Endothelial cell of umbilical vein (primary cell): ENCODE data around the gene SOX5. TPM values are rescaled to one million over a fixed set of nuclear protein-coding genes. Genes with fewer than 3 reads are reported as not detected.

Source experiments
- BruUV-seq: library from RNA; stranded (reverse); fragments of 400-500 nt; replicated peaks from 2 replicates; lab custom pipeline; 2021; lab: Mats Ljungman, UMichigan
- CTCF ChIA-PET: fragments of 300-600, 350-600 bp; sonication (Branson Sonifier 250); formaldehyde crosslinking; loops from one replicate; lab custom pipeline; 2021; ENCODE audit warnings: antibody characterized with exemption, inconsistent platforms; lab: Charles Lee
- POLR2A ChIA-PET: fragments of 300-600, 350-600 bp; sonication (Branson Sonifier 250); formaldehyde crosslinking; loops from one replicate; lab custom pipeline; 2021; ENCODE audit warnings: antibody characterized with exemption, inconsistent platforms; lab: Charles Lee
- DNase-seq: peaks from one replicate; pipeline ENCODE4 v3.0.0-alpha.2; 2011; ENCODE audit warnings: low read depth, low spot score
- FAIRE-seq: peaks from 2 replicates; lab custom pipeline; 2011; peaks lifted over from hg19 to GRCh38; lab: Jason Lieb, UNC
- H2AFZ ChIP-seq: 2 replicates; pipeline ENCODE4 v1.6.0; 2012; ENCODE audit warnings: low read depth, low read length, control low read depth, inconsistent platforms
- H3K27ac ChIP-seq: 2 replicates; pipeline ENCODE4 v1.5.1; 2011; ENCODE audit warnings: low read depth, mild to moderate bottlenecking, control low read depth, low read length, moderate library complexity; ENCODE audit not compliant: insufficient read depth
- H3K27me3 ChIP-seq, 2 experiments: 2 replicates each; pipeline versions ENCODE4 v1.6.0 to v1.6.1; 2011; ENCODE audit warnings: low read length in 2 of 2, mixed read lengths in 1 of 2; ENCODE audit not compliant: control insufficient read depth in 2 of 2, insufficient read depth in 2 of 2
- H3K36me3 ChIP-seq, 2 experiments: 2 replicates in 1 of 2; 3 replicates in 1 of 2; pipeline ENCODE4 v1.5.1; 2011; ENCODE audit warnings: low read length in 2 of 2, mild to moderate bottlenecking in 1 of 2, moderate library complexity in 1 of 2; ENCODE audit not compliant: control insufficient read depth in 2 of 2, insufficient read depth in 2 of 2; ENCODE audit errors: extremely low read depth in 1 of 2
- H3K4me1 ChIP-seq: 3 replicates; pipeline ENCODE4 v1.5.1; 2011; ENCODE audit warnings: mild to moderate bottlenecking, low read length; ENCODE audit not compliant: control insufficient read depth, insufficient read depth; ENCODE audit errors: extremely low read depth
- H3K4me2 ChIP-seq: 2 replicates; pipeline ENCODE4 v1.6.1; 2011; ENCODE audit warnings: low read length, control low read depth, mixed read lengths; ENCODE audit not compliant: insufficient read depth
- H3K4me3 ChIP-seq, 3 experiments: fragments of 200-600 bp in 1 of 3; sonication (generic), shearing (Covaris generic) in 1 of 3; replicated peaks in 1 of 3; 2 replicates each; pipeline ENCODE4 v1.5.1; 2011 to 2016; ENCODE audit warnings: control low read depth in 3 of 3, low read length in 3 of 3, mild to moderate bottlenecking in 2 of 3, inconsistent platforms in 1 of 3, low read depth in 1 of 3, moderate library complexity in 1 of 3; ENCODE audit not compliant: insufficient read depth in 1 of 3
- H3K79me2 ChIP-seq: 2 replicates; pipeline ENCODE4 v1.6.0; 2012; ENCODE audit warnings: low read length, inconsistent platforms; ENCODE audit not compliant: control insufficient read depth, insufficient read depth
- H3K9ac ChIP-seq: replicated peaks from 2 replicates; pipeline ENCODE3; 2011; ENCODE audit warnings: low read length, control low read depth; ENCODE audit not compliant: insufficient read depth; ENCODE audit errors: extremely low read depth
- H3K9me1 ChIP-seq: replicated peaks from 3 replicates; pipeline ENCODE4 v1.6.0; 2011; ENCODE audit warnings: mild to moderate bottlenecking, low read length; ENCODE audit not compliant: control insufficient read depth, insufficient read depth; ENCODE audit errors: extremely low read depth
- H3K9me3 ChIP-seq: replicated peaks from 2 replicates; pipeline ENCODE4 v1.5.1; 2012; ENCODE audit warnings: low read length, inconsistent platforms; ENCODE audit not compliant: control insufficient read depth, insufficient read depth
- H4K20me1 ChIP-seq: replicated peaks from 2 replicates; pipeline ENCODE3; 2011; ENCODE audit warnings: mild to moderate bottlenecking, low read length; ENCODE audit not compliant: control insufficient read depth, insufficient read depth; ENCODE audit errors: extremely low read depth
- CTCF ChIP-seq, 2 donors: IDR thresholded peaks; 1 replicate in 1 of 2; 2 replicates in 1 of 2; pipeline ENCODE4 v1.5.1; 2011; ENCODE audit warnings: low read length in 2 of 2, mild to moderate bottlenecking in 2 of 2, moderate library complexity in 2 of 2, control low read depth in 1 of 2, inconsistent platforms in 1 of 2, low read depth in 1 of 2; ENCODE audit not compliant: insufficient read depth in 1 of 2; ENCODE audit errors: extremely low read depth in 1 of 2
- EZH2 ChIP-seq: IDR thresholded peaks from 2 replicates; pipeline ENCODE4 v1.6.1; 2012; ENCODE audit warnings: borderline replicate concordance, low read depth, mild to moderate bottlenecking, moderate library complexity, low read length, inconsistent platforms; ENCODE audit not compliant: severe bottlenecking
- FOS ChIP-seq: IDR thresholded peaks from 2 replicates; pipeline ENCODE4 v1.6.1; 2011; ENCODE audit warnings: mild to moderate bottlenecking, low read length, moderate library complexity, borderline replicate concordance; ENCODE audit not compliant: insufficient read depth
- GATA2 ChIP-seq: IDR thresholded peaks from 2 replicates; pipeline ENCODE4 v1.7.0; 2011; ENCODE audit warnings: low read depth, mild to moderate bottlenecking, moderate library complexity, mixed read lengths, low read length; ENCODE audit not compliant: insufficient read length, insufficient read depth
- JUN ChIP-seq: IDR thresholded peaks from 2 replicates; pipeline ENCODE4 v1.6.1; 2011; ENCODE audit warnings: borderline replicate concordance, low read depth; ENCODE audit not compliant: insufficient read length, insufficient read depth
- MYC ChIP-seq: IDR thresholded peaks from one replicate; pipeline ENCODE4 v1.6.1; 2011; ENCODE audit warnings: mild to moderate bottlenecking, low read depth, low read length
- POLR2A ChIP-seq: IDR thresholded peaks from 2 replicates; pipeline ENCODE4 v1.6.1; 2012; ENCODE audit warnings: low read depth, mild to moderate bottlenecking, control low read depth, low read length
- POLR2AphosphoS5 ChIP-seq: IDR thresholded peaks from 2 replicates; pipeline ENCODE4 v1.6.1; 2012; ENCODE audit warnings: low read depth, mild to moderate bottlenecking, control low read depth, low read length, moderate library complexity; ENCODE audit not compliant: insufficient read depth
- dilution Hi-C: fragments of 300-500 bp; cut with MboI; formaldehyde crosslinking; loops from one replicate; pipeline ENCODE4 v1.15.0; 2019; ENCODE audit warnings: low sequenced_read_pairs; ENCODE audit not compliant: extremely low pct_ligation_motif_present
- intact Hi-C: fragments of 100-400 bp; cut with micrococcal nuclease; formaldehyde crosslinking; loops from one replicate; pipeline ENCODE4 v1.10.0; 2022
- polyA plus RNA-seq, 4 experiments: library from polyadenylated mRNA; depleted of rRNA in 3 of 4; stranded (reverse) in 3 of 4; unstranded in 1 of 4; fragments of >200 nt; gene quantifications; 2 replicates each; pipeline versions ENCODE4 v1.2.1 to v1.2.3, GENCODE V29; 2011 to 2012; ENCODE audit warnings: missing spikeins in 1 of 4
- total RNA-seq: library from RNA; stranded (reverse); gene quantifications from 2 replicates; pipeline ENCODE4 v1.2.3, GENCODE V29; 2021
- TF ChIP-seq, protein P1 (sequence below): IDR thresholded peaks from 2 replicates; pipeline ENCODE4 v1.6.1; 2011; ENCODE audit not compliant: insufficient read depth, insufficient read length

The SOX5 gene
- total and polyA plus RNA-seq, 2 donors (not counting 3 experiments of a cell fraction or from before 2014, with no cell fraction given), result 0.63 to 3.5 TPM

DNA sequence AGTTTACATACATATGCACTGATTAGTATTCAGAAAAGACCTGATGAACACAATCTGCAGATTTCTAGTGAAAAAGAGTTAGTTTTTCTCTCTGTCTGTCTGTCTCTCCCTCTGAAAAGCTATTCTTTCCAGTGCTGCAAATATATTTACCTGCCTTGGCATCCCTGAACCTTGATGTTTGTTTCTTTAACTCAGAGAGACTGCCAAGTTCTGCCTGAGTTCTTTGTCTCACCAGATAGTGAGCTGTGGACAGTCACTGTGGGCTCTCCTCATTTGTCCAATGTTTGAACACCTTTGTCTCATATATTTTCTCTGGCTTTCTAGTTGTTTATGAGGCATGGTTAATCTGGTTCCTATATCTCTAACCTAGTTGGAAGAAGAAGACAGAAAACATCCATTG lies 250.4 kb downstream of the SOX5 start:
- dilution Hi-C loops, result no loop called here
- no peaks in the 10 kb centered on the region for H3K9me3 ChIP-seq
- H3K4me2 ChIP-seq, result no peak overlapping the region
- no peaks in the 10 kb centered on the region for H4K20me1 ChIP-seq
- no peak for FAIRE-seq
- TF ChIP-seq FOS, result no peak
- no peak for TF ChIP-seq POLR2A
- TF ChIP-seq, protein P1, sequence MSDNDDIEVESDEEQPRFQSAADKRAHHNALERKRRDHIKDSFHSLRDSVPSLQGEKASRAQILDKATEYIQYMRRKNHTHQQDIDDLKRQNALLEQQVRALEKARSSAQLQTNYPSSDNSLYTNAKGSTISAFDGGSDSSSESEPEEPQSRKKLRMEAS, result no peak
- no peak for TF ChIP-seq EZH2
- TF ChIP-seq MYC, result no peak
- TF ChIP-seq JUN, result no peak
- TF ChIP-seq CTCF (IDR thresholded peaks at IDR 0.05; ENCODE audit: extremely low read depth in 1 of 2, insufficient read depth in 1 of 2, low read depth in 1 of 2, low read length in 2 of 2), result no peak
- TF ChIP-seq GATA2, result no peak
- no peak for TF ChIP-seq POLR2AphosphoS5
- ChIA-PET CTCF (no interaction called here), POLR2A (no interaction called here)
- no peak overlapping the region for H3K4me3 ChIP-seq
- no peaks in the 10 kb centered on the region for H3K9me1 ChIP-seq
- H3K9ac ChIP-seq, result no peak overlapping the region
- H3K4me1 ChIP-seq, result no peaks in the 10 kb centered on the region
- no peaks in the 10 kb centered on the region for H3K36me3 ChIP-seq
- BruUV-seq, result no TSS peak
- no peaks in the 10 kb centered on the region for H3K27me3 ChIP-seq
- intact Hi-C loops, result no loop called here
- no peaks in the 10 kb centered on the region for H3K79me2 ChIP-seq
- no peak overlapping the region for H3K27ac ChIP-seq
- no peak overlapping the region for H2AFZ ChIP-seq
- no peak for DNase-seq
